Measurements from ENCODE around the gene SLC5A2.
"Not testable (repeated sequence)": the region's sequence is repeated elsewhere in the genome, so short reads cannot be mapped to it uniquely, and the experiment has no call there.

SLC5A2 gene

DNA sequence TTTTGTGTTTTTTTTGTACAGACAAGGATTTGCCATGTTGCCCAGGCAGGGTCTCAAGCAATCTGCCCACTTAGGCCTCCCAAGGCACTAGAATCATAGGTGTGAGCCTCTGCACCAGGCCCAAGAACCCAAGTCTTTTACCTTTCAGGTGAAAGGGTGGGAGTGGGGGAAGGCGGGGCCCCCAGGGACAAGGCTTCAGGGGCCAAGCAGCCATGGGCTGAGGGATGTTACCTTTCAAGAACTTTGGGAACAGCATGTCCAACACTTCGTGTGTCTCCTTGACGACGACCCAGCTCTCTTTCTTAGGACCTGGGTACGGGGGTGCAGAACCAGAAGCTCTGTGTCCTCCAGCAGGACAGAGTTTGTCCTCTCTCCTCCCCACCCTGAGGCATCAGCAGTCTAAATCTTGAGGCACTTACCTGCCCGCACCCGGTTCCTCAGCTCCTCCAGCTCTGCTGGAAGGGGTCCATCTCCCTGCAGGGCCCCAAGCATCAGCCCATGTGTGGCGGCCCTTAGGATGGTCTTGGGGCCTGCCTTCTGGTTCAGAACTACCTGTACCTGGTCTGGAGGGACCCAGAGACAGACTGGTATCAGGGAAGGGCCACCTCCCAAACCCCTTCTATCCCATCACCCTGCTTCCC lies 9.0 kb downstream of the SLC5A2 start:
- DNase-seq (ENCODE audit: low read depth in 2 of 3, low spot score in 1 of 3), result no peak

DNA sequence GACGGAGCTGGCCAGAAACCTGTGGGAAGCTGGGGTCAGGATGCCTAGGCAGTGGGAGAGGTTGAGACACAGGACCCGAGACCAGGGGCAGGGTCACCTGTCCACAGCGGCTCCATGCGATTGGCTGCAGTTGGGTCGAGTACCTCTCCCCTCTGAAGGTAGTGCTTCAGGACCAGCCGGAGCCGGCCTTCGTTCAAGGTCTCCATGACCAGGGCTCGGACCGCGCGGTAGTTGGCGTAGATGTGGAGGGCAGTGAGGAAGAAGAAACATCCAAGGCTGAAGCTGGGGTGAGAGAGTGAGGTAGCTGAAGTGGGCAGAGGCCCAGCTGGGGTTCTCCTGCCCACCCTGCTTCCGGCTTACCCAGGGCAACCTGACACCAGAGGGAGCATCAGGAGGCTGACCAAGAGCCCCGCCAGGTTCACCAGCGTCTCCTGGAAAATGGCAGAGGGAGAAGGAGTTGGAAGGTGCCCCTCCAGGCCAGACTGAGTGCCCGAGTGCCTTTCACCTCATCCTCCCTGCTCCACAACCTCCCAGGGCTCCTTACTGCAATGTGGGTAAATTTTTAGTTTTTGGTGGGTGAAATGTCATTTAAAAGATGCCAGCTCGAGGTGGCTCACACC lies 10.7 kb downstream of the SLC5A2 start:
- no peak for DNase-seq (ENCODE audit: low read depth in 2 of 3, low spot score in 1 of 3)

DNA sequence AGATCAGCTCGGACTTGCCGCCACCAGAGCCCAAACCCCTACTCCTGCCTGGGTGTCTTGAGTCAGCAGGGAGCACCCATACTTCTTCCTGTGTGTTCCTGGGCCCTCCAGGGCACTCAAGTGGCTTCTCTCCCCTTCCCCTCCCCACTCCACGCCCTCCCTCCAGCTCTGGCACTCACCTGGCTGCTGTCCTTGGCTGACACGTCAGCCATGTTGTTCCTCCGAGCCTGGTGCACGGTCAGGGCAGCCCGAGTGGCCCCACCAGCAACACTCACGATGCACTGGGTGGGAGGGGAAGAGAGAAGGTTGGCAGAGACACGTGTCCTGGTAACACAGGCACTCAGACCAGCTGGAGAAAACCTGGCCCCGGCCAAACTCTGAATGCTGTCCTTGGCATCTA lies 13.7 kb downstream of the SLC5A2 start:
- no peak for DNase-seq (ENCODE audit: low read depth in 2 of 3, low spot score in 1 of 3)

DNA sequence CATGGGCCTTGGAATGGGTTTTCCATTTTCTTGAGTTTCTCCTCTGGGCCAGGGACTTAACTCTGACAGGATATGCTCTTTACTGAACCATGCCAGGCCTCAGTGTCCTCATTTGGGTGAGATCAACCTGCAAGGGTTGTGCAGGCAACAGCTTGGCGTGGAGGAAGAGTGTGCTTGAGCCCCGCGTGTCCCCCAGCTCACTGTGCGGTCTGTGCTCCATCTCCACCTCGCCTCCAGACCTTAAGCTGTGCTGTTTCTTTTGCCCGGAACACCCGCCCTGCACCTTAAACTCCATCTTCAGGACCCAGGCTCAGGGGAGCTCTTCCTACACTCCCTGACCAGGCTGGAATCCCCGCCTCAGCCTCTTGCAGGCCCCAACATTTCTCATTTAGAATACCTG lies 15.6 kb downstream of the SLC5A2 start:
- DNase-seq (ENCODE audit: low read depth in 2 of 3, low spot score in 1 of 3), result no peak

DNA sequence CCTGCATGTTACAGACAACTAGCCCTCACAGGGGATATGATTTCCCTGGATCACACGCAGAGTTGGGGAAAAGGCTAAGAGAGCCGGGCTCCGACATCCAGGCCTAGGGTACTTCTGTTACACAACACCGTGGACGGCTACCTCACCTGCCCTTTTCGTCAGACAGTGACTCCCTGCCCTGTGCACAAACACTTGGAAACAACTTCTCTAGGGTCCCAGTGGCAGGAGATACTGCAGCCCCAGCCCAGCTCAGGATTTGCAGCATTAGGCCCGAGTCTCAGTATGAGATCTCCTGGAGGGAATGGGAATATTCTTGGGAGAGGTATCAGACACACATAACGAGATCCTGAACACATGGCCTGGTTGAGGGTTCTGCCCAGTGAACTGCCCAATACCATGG lies 17.0 kb downstream of the SLC5A2 start:
- no peak for DNase-seq (ENCODE audit: low read depth in 2 of 3, low spot score in 1 of 3)

DNA sequence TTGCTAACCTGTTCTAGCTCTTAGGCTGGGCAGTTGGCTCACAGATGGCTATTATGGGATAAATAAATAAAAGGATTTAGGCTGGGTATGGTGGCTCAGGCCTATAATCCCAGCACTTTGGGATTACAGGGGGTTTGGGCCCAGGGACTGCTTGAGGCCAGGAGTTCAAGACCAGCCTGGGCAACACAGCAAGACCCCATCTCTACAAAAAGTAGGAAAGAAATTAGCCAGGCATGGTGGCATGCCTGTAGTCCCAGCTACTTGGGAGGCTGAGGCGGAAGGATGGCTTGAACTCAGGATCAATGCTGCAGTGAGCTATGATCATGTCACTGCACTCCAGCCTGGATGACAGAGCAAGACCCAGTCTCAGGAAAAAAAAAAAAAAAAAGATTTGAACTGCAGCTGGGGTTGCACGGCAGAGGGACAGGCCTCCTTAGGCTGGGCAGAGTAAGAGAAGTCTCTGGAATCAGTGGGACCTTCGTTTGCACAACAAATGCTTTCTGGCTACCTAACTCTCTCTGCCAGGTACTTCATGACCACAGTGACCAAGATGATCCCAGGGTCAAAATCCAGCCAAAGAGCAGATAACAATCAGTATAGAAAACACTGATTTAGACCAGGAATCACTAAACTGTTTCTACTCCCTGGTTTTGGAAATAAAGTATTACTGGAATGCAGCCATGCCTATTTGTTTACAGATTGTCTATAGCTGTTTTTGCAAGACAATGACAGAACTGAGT lies 18.5 kb downstream of the SLC5A2 start:
- no peak for DNase-seq (ENCODE audit: low read depth in 2 of 3, low spot score in 1 of 3)

DNA sequence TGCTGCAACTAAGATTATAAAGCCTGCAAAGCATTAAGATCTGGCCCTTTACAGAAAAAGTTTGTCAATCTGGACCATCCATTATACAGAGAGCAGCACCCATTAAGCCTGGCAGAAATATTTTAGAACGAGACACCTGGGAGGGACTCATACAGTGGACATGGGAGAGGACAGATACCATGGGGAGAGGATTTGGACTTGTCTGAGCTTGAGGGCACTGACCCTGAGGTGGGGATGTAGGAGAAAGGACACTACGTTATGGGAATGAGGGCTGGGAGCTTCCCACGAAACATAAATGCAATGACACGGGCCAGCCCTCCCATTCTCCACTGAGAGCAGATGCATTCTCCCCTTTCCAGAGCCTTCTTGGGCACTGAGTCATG lies 19.0 kb downstream of the SLC5A2 start:
- DNase-seq (ENCODE audit: low read depth in 2 of 3, low spot score in 1 of 3), result no peak

DNA sequence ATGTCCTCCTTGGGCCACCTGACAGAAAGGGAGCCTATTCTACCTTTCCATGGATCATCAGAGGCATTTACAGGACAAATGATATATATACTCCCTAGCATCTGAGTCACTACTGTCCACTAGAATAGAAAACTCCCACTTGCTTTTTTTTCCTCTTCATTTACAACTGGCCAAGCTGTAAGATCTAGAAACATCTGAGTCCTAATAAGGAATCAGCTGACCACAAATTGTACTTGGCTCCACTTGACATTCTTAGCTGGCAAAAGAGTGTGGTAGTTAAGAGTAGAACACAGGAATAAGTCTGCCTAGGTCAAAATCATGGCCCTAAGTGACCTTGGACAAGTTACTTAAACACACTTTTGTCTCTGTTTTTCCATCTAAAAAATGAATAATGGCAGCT lies 20.1 kb downstream of the SLC5A2 start:
- no peak for DNase-seq (ENCODE audit: low read depth in 2 of 3, low spot score in 1 of 3)

DNA sequence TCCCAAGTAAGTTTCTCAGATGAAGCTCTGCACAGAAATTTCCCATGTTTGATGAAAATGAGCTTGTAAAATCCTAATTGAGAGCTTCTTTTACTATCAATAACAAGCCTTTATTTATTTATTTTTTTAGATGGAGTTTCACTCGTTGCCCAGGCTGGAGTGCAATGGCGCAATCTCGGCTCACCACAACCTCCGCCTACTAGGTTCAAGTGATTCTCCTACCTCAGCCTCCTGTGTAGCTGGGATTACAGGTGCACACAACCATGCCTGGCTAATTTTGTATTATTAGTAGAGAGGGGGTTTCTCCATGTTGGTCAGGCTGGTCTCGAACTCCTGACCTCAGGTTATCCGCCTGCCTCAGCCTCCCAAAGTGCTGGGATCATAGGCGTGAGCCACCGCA lies 20.6 kb downstream of the SLC5A2 start:
- not testable (repeated sequence) for DNase-seq (ENCODE audit: low read depth in 2 of 3, low spot score in 1 of 3)

DNA sequence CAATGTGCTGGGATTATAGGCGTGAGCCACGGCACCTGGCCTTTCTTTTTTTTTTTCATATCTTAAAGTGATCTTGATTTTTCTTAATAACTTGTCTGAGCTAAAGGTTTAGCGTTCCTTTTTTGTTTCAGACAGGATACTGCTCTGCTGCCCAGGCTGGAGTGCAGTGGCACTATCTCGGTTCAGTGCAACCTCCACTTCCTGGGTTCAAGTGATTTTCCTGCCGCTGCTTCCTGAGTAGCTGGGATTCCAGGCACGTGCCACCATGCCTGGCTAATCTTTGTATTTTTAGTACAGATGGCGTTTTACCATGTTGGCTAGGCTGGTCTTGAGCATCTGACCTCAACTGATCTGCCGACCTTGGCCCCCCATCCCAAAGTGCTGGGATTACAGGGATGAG lies 21.2 kb downstream of the SLC5A2 start:
- no peak for DNase-seq (ENCODE audit: low read depth in 2 of 3, low spot score in 1 of 3)

DNA sequence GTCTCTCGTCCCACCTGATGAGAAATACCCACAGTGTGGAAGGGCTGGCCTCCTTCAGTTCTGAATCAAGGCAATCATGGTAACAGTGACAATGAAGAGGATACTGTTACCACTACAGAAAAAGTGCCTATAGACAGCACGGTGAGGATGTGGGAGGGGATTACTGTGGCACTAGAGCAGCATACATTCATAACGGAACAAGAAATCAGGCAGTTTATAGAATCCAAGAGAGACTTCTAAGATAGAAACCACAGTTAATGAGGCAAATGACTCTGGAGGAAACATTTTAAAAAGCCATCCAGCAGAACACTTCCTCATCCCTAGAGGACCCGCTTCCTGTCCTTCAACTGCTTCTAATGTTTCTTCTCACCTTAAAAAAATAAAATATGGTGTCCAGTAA lies 22.6 kb downstream of the SLC5A2 start:
- peak in 2 of 3 donors; percentile 9 to 15 for DNase-seq (ENCODE audit: low read depth in 2 of 3, low spot score in 1 of 3)

DNA sequence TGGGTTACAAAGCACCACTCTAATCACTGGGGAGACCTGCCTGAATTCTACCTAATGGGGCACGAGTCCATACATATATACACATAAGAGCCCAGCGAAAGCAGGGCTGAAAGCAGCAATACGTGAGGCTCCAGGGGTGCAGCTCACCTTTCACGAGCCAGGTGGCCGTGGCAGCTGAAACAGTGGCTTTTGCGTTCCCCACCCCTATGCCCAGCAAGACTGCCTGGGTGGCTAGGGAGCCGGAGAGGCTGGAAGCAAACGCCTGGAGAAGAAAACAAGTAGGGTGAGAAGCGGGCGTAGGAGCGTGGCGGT lies 24.6 kb downstream of the SLC5A2 start:
- no peak for DNase-seq (ENCODE audit: low read depth in 2 of 3, low spot score in 1 of 3)

DNA sequence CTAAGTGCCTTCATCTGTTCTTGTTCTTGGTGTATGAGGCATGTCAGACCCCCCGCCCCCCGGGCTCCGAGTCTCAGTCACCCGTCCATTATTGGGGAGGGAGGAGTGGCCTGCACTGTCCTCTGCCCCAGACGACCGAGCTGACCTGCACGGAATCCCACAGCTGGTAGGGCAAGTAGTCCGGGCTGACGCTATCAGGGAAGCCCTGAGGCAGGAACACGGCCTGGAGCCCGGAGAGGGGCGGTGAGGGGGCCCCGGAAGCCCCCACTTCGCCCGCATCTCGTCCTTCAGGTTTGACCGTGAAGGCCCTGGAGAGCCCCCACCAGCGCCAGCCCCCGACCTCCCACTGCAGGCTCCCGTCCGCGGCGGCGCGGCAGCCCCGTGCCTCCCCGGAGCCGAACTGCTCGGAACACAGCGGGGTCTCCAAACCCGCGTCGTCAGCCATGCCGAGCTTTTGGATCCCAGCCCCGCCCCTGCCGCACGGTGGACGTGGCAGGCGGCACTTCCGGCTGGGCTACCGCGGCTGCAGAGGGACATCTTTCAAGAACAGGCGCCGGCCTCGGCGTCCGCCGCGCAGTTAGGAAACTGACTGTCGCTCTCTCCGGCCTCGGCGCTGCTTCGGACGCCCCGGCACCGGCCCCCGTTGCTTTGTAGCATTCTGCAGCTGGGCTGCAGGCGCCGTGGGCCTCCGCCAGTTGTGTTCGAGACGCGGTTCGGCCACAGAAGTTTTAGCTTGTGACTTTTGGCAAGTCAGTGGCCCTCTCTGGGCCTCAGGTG lies 25.2 kb downstream of the SLC5A2 start, which contains the start of gene RUSF1:
Gene RUSF1 (minus strand): TSS at position 463 of the 777 bp plus-strand sequence. CDS start 18 bp downstream, at position 445.
- DNase-seq (ENCODE audit: low read depth in 2 of 3, low spot score in 1 of 3), result peak; percentile 73 to 85 (median 75)

DNA sequence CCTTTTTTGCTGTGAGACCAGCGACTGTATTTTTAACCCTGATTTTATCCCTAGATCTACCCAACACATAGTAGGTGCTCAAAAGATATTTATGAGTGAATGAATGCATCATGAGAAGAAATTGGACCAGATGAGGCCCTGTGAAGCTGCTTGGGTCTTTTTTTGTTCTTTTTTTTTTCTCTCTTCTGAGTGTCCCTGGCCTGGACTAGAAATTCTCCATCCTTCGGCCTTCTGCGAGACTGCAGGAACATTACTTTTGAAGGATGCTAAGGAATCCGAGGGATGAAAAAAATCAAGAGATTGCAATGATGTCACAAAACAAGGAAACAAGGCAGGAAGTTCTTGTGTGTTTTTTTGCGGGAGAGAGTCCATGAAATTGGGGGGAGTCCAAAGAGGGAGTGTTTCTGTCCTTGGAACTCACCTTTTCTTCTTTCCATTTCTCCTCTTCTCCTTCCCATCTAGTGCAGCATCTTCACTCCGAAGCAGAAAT lies 25.8 kb downstream of the SLC5A2 start:
- no peak for DNase-seq (ENCODE audit: low read depth in 2 of 3, low spot score in 1 of 3)

DNA sequence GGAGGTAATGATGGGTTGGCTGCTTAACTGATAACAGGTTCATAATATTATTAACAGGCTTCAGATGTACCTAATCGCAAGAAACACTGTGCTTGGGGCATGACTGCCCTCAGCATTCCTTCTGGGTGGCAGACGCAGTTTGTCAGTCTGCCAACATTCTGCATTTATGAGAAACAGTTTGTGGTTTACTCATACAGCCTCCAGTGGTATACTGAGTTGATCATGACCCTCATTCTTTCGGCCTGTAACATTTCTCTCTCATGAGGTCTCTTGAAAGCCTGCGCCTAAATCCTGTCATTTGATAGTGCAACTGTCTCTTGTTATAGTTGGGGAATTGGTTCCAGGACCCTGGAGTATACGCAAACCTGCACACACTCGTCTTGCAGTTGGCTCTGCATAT lies 30.2 kb downstream of the SLC5A2 start:
- DNase-seq (ENCODE audit: low read depth in 2 of 3, low spot score in 1 of 3), result no peak

DNA sequence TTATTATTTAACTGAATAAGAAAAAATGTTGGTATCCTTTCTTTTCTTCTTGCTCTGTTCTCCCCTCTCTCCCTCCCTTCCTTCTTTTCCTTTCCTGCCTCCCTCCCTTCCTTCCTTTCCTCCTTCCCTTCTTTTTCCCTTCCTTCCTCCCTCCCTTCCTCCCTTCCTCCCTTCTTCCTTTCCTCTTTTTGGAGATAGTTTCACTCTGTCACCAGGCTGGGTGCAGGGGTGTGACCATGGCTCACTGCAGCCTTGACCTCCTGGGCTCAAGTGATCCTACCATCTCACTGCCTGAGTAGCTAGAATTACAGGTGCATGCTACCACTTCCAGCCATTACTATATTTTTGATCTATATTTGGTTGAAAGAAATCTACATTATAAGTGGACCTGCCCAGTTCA lies 31.0 kb downstream of the SLC5A2 start:
- no peak for DNase-seq (ENCODE audit: low read depth in 2 of 3, low spot score in 1 of 3)

DNA sequence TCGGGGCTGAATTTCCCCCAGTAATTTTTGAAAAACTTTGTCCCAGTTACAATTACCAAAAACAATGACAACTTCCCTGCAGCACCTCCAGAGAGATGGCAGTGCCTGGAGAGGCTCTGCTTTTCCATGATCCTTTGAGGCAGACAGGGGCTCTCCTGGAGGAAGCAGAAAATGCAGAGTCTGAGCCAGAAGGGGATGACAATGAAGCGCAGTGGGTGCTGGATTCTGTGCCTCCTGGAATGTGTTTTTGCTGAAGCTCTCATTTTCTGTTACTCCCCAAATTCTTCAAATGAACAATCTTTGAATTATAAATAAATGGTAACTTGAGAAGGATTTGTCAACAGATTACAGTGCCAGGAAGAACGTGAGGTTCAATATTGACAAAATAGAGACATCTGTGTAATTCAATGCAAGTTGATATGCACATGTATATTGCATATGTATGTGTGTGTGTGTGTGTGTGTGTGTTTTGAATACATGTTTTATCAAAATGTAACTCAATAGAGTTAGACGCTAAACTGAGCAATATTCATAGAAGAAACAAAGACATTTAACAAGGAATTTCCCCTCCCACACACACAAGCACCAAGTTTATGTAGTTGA lies 35.0 kb downstream of the SLC5A2 start:
- no peak for DNase-seq (ENCODE audit: low read depth in 2 of 3, low spot score in 1 of 3)

DNA sequence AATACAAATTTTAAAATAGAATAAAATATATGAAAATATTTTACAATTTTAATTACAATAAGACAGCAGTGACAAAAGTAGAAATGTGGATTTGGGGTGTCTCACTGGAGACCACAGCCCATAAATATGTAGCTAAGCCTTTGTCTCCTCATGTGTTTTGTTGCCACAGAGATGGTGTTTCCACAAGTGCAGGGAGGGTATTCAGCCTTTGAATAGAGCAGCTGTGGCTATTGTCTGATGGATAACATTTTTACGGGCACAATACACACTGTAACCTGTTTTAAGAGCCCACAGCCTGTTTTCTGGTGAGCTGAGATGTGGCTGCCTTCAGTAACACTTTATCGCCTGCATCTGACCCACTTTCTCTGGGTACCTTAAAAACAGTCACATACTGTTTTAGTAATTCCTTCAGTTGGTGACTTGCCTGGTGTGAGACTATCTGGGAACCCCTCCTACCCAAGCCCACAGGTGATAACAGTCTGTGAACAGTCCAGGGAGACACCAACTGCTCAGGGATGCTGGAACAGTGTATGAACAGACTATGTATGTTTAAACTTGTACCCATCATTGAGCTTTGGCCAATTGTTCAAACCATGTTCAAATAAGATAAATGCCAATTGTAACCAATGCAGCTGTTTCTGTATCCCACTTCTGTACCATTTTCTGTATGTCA lies 37.0 kb downstream of the SLC5A2 start:
- no peak for DNase-seq (ENCODE audit: low read depth in 2 of 3, low spot score in 1 of 3)

DNA sequence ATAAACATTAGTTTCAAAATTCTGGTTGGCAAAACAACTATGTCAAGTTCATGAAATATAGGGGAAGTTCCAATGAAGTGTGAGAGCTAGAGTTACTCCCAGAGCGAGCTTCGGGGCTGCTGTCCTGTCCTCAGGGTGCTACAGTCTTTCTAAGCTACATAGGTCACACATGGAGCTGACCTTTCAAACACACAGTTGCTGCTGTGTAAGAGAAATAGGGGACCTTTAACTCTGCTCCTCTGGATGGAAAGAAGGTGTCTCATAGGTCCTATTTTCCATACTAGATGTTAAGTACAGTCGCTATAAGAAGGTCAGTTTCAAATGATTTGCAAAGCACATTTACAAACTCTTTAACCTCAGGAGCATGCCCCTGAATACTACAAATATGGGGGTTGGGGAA lies 38.4 kb downstream of the SLC5A2 start:
- DNase-seq (ENCODE audit: low read depth in 2 of 3, low spot score in 1 of 3), result no peak

DNA sequence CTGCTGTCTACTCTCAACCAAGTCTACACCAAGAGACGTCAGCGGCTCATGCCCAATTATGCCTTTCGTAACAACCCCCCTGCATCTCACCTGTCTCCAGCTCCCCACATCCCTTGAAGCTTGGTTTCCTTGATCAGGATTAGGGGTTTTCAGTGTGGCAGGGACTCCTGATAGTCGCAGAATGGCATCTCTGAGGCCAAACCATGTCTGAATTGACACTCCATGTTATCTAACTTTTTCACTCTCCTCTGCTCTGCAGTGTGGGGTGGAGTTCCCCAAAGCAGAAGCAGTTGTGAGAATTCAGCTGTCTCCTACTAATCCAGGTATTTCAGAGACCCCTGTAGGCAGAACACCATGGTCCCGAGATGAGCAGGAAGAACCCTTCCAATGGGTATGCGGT lies 39.1 kb downstream of the SLC5A2 start:
- no peak for DNase-seq (ENCODE audit: low read depth in 2 of 3, low spot score in 1 of 3)

DNA sequence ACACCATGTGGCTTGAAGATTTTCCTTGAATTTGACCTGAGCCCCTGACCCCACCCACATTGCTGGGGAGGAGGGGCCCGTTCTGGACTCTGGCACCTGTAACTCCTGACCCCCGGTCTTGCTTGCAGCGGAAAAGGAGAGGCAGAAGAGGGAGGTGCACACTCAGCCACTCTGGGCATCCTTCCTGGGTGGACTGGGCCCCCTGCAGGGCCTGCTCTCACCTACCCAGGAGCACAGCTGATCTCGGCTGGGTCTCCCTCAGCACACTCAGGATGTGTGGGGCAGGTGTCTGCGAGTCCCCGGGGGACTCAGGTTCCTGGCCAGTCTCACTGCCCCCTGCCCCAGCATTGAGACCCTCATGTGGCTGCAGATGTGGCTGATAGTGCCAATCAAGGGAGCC lies 40.8 kb downstream of the SLC5A2 start:
- not testable (repeated sequence) for DNase-seq (ENCODE audit: low read depth in 2 of 3, low spot score in 1 of 3)

All from stimulated activated CD4-positive, alpha-beta T cell treated with anti-CD3 and anti-CD28 coated beads, Interleukin-12 subunit alpha, Interleukin-12 subunit beta, amount 100 ng/mL, for 48 hours (primary cell).